ENCODE results near the gene RABL2A.
A peak's percentile ranks its signal among the peaks of the same experiment; 100 is the strongest.
"Not testable (repeated sequence)": the region's sequence is repeated elsewhere in the genome, so short reads cannot be mapped to it uniquely, and the experiment has no call there.

Gene RABL2A

GRCh38 chr2:113602040-113602769, 24.9 kb upstream of the RABL2A start:
- peak overlapping the region; percentile 77 for H3K27ac ChIP-seq
- peak; percentile 97 for TF ChIP-seq CTCF (IDR thresholded peaks at IDR 0.05)

GRCh38 chr2:113602869-113603466, 24.1 kb upstream of the RABL2A start:
- TF ChIP-seq CTCF (IDR thresholded peaks at IDR 0.05) (no peak), ZFX (IDR thresholded peaks at IDR 0.05; ENCODE audit: borderline replicate concordance) (no peak)
- H3K27ac ChIP-seq: peak overlapping the region; percentile 77

DNA sequence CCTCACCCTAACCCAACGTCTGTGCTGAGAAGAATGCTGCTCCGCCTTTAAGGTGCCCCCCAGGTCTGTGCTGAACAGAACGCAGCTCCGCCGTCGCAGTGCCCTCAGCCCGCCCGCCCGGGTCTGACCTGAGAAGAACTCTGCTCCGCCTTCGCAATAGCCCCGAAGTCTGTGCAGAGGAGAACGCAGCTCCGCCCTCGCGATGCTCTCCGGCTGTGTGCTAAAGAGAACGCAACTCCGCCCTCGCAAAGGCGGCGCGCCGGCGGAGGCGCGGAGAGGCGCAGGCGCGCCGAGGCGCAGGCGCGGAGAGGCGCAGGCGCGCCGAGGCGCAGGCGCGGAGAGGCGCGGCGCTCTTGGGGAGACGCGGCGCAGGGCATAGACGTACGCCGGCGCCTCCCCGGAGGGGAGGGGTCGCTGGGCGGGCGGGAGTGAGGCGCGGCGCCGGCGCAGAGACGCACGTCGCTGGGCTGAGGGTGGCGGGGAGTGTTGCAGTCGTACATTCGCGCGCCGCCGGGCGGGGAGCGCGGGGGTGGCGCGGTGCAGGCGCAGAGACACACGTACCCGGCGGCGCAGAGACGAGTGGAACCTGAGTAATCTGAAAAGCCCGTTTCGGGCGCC, 23.5 kb upstream of the RABL2A start:
- H3K27ac ChIP-seq: not testable (repeated sequence)

GRCh38 chr2:113604085-113604477, 23.0 kb upstream of the RABL2A start:
- TF ChIP-seq CTCF (IDR thresholded peaks at IDR 0.05): peak; percentile 94

DNA sequence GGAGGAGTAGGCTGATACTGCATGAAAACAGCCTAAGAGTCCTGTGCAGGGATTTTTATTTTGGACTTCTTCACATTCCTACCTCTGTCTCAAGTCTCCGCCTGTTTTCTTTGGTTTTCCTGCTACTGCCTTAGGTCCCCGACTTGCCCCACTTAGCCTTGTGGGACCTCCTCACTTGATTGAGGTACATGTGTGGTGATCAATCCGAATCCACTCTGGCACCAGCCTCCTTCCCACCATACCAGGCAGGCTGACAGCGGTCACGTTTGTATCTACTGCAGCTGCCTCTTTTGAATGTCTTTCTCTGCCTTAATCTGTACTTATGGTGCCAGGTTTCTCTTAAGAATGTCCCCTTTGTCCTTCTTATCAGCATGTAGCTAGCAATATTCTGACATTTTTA, 22.4 kb upstream of the RABL2A start:
- H3K27ac ChIP-seq: not testable (repeated sequence)

More at GRCh38 chr2:113604085-113604477, 23.0 kb upstream of the RABL2A start:
- not testable (repeated sequence) for H3K27ac ChIP-seq

DNA sequence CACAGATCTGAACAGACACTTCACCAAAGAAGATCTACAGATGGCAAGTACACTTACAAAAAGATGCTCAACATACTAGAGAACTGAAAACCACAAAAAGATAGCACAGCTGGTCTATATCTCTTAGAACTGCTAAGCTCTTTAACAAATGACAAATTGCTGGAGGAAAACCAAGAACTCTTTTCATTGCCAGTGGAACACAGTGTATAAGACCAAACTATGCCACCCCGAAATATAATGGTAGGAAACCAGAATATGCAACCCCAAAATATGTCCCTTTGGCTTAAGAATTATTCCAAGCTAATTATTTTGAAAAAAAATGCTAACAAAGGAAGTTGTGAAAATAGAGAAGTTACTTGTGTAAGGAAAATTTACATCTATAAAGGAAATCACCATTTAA, 21.0 kb upstream of the RABL2A start:
- H3K27ac ChIP-seq: not testable (repeated sequence)

DNA sequence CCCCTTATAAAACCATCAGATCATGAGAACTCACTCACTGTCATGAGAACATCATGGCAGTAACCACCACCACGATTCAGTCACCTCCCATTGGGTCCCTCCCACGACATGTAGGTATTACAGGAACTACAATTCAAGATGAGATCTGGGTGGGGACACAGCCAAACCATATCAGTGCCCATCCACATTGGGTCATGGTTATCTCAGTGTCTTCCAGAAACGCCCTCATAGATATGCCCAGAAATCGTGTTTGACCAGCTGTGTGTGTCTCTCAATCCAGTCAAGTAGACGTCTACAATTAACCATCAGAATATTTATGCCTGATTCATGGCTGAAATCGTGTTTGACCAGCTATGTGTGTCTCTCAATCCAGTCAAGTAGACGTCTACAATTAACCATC, 17.2 kb upstream of the RABL2A start:
- H3K27ac ChIP-seq: not testable (repeated sequence)

- H3K27ac ChIP-seq: not testable (repeated sequence)
These were observed 6.1 kb upstream of the RABL2A start for GRCh38 chr2:113621002-113621401.

GRCh38 chr2:113625906-113626305, 1.2 kb upstream of the RABL2A start:
- not testable (repeated sequence) for H3K27ac ChIP-seq

GRCh38 chr2:113632849-113633345, 5.8 kb downstream of the RABL2A start:
- H3K27ac ChIP-seq: not testable (repeated sequence)

GRCh38 chr2:113635358-113635757, 8.3 kb downstream of the RABL2A start:
- H3K27ac ChIP-seq: not testable (repeated sequence)

- H3K27ac ChIP-seq: not testable (repeated sequence)
These were observed 9.2 kb downstream of the RABL2A start for GRCh38 chr2:113636226-113636625.

GRCh38 chr2:113638084-113638483, 11.0 kb downstream of the RABL2A start:
- not testable (repeated sequence) for H3K27ac ChIP-seq

DNA sequence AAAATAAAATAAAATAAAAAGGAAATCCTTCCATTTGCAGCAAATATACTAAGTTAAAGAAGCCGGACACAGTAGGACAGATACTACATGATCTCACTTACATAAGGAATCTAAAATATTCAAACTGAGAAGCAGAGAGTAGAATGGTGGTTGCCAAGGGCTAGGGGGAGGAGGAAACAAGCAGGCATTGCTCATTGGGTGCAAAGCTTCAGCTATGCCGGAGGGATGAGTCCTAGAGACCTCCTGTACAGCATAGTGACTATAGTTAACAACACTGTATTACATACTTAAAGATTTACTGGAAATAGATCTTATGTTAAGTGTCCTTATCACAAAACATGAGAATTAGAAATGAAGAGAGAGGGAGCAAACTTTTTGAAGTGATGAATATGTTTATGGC, 19.2 kb downstream of the RABL2A start:
- H3K27ac ChIP-seq: not testable (repeated sequence)

GRCh38 chr2:113650834-113651815, 24.1 kb downstream of the RABL2A start:
- not testable (repeated sequence) for H3K27ac ChIP-seq

DNA sequence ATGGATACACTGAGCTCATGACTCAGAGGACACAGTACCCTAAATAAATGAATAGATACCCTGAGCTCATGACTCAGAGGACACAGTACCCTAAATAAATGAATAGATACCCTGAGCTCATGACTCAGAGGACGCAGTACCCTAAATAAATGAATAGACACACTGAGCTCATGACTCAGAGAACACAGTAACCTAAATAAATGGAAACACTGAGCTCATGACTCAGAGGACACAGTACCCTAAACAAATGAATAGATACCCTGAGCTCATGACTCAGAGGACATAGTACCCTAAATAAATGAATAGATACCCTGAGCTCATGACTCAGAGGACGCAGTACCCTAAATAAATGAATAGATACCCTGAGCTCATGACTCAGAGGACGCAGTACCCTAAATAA, 25.5 kb downstream of the RABL2A start:
- not testable (repeated sequence) for H3K27ac ChIP-seq
